Activated naive CD8-positive, alpha-beta T cell treated with anti-CD3 and anti-CD28 coated beads, Interleukin-2, amount 10 ng/mL, durations not matched to agents 7 days and 5 days (primary cell): ENCODE results near the gene DBX2. TPM values are rescaled to one million over a fixed set of nuclear protein-coding genes. Genes with fewer than 3 reads are reported as not detected.
"Not testable (repeated sequence)": the region's sequence is repeated elsewhere in the genome, so short reads cannot be mapped to it uniquely, and the experiment has no call there.

ENCODE experiments used
- ATAC-seq: fragments of 150-1000 bp; cut with Tn5 transposase; one replicate; pipeline ENCODE4 v1.10.0; 2021; ENCODE audit warnings: low read depth, moderate library complexity
- POLR2A ChIA-PET: fragments of 350-600 bp; sonication (Branson Sonifier 250); formaldehyde crosslinking; loops from one replicate; lab custom pipeline; 2021; ENCODE audit warnings: antibody characterized with exemption; lab: Charles Lee
- DNase-seq: peaks from one replicate; pipeline ENCODE4 v3.0.0; 2021
- H3K27ac Mint-ChIP-seq: one replicate; pipeline ENCODE4 v1.8.0; 2022; ENCODE audit warnings: mild to moderate bottlenecking, mixed read lengths
- H3K27me3 Mint-ChIP-seq: one replicate; pipeline ENCODE4 v1.8.0; 2022; ENCODE audit warnings: mild to moderate bottlenecking, moderate library complexity, mixed read lengths
- H3K36me3 Mint-ChIP-seq: one replicate; pipeline ENCODE4 v1.8.0; 2021; ENCODE audit warnings: mild to moderate bottlenecking, mixed read lengths
- H3K4me1 Mint-ChIP-seq: one replicate; pipeline ENCODE4 v1.8.0; 2021; ENCODE audit warnings: mixed read lengths
- H3K4me3 Mint-ChIP-seq: one replicate; pipeline ENCODE4 v1.8.0; 2022; ENCODE audit warnings: mild to moderate bottlenecking, moderate library complexity, mixed read lengths
- H3K9me3 Mint-ChIP-seq: one replicate; pipeline ENCODE4 v1.8.0; 2021; ENCODE audit warnings: mixed read lengths
- total RNA-seq, 2 experiments: library from RNA; stranded (reverse); gene quantifications; one replicate each; pipeline ENCODE4 v1.2.3, GENCODE V29; 2021

Gene DBX2
- not detected for total RNA-seq

DNA sequence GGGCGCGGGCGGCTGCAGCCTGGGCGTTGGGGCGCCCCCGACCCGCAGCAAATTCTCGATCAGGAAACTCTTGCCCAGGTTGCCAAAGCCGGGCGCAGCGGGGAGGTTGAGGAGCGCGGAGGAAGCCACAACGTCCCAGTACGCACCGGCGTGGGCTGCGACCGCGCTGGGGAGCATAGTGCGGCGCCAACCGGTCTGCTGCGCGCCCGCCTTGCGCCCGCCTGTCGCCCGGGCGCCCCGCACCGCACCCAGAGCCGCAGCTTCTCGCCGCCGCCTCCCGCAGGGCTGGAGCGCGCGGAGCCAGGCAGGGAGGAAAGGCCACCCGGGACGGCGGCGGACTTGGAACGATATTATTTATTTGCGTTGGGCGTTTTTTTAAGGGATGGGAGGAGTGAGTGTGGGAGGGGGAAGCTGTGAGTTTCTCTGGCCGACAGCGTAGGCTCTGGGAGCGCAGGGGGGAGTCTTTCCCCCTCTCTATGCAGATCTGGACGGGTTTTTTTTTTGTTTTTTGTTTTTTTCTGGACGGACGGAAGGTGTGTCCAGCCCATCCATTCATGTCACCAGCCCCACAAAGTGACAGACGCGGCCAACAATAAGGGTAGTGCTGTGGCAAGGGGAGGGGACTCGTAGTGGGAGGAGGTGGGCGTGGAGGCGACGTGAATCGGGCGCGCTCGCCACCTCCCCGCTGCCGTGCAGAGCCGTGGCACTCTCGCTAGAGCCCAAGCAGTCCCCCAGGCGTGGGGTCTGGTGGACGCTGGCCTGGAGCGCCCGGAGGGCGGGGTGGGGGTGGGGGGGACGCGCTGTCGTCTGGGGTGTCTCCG is at the start of gene DBX2:
Gene DBX2, minus strand, starts transcription at position 349 of the 821 bp plus-strand sequence. Its CDS starts 172 bp downstream, at position 177.
- Mint-ChIP-seq H3K36me3 (no peaks in the 10 kb centered on the region), H3K27ac (no peak within 1 kb of the TSS), H3K27me3 (peaks cover 75% of the 10 kb centered on the region), H3K9me3 (no peaks in the 10 kb centered on the region), H3K4me1 (peaks cover 2% of the 10 kb centered on the region), H3K4me3 (peak within 1 kb of the TSS; percentile 53)
- ATAC-seq: peak; percentile 26
- POLR2A ChIA-PET: no interaction called here
- DNase-seq: peak; percentile 34

DNA sequence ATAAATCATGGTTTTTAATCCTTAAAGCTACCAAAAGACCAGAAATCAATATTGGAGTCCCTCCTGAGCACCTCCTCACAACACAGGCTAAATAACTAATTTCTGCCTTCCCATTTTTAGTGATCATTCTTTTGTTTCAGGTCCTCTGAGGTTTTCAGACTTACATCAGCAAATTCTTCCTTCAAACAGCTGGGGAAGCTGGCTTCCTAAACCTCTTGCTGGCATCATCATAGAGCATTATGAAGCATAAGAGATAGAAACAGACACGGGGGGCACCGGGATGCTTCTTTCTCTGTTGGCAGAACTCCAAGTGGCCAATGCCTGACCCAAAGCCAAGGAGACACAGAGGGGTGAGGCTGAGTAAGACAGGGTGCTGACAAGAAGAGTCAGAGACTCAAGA is 47.9 kb upstream of the DBX2 start:
- DNase-seq (no peak), ATAC-seq (no peak)
- Mint-ChIP-seq H3K27ac (no peak overlapping the region), H3K4me3 (no peak overlapping the region), H3K9me3 (no peaks in the 10 kb centered on the region), H3K4me1 (no peaks in the 10 kb centered on the region), H3K36me3 (no peaks in the 10 kb centered on the region), H3K27me3 (peaks cover 29% of the 10 kb centered on the region)
- POLR2A ChIA-PET: no interaction called here

- H3K4me1 Mint-ChIP-seq, H3K4me3 Mint-ChIP-seq, H3K36me3 Mint-ChIP-seq, H3K9me3 Mint-ChIP-seq, POLR2A ChIA-PET, ATAC-seq, H3K27ac Mint-ChIP-seq, DNase-seq: not testable (repeated sequence)
- peaks cover 29% of the 10 kb centered on the region for H3K27me3 Mint-ChIP-seq
These were observed 44.5 kb upstream of the DBX2 start for GRCh38 chr12:45095417-45095816.

- no peak for ATAC-seq
- H3K4me1 Mint-ChIP-seq: no peaks in the 10 kb centered on the region
- H3K27ac Mint-ChIP-seq: no peak overlapping the region
- peaks cover 24% of the 10 kb centered on the region for H3K27me3 Mint-ChIP-seq
- H3K36me3 Mint-ChIP-seq: no peaks in the 10 kb centered on the region
- H3K4me3 Mint-ChIP-seq: no peak overlapping the region
- H3K9me3 Mint-ChIP-seq: no peaks in the 10 kb centered on the region
- DNase-seq: no peak
- POLR2A ChIA-PET: no interaction called here
These were observed 42.2 kb upstream of the DBX2 start for GRCh38 chr12:45093051-45093450.

DNA sequence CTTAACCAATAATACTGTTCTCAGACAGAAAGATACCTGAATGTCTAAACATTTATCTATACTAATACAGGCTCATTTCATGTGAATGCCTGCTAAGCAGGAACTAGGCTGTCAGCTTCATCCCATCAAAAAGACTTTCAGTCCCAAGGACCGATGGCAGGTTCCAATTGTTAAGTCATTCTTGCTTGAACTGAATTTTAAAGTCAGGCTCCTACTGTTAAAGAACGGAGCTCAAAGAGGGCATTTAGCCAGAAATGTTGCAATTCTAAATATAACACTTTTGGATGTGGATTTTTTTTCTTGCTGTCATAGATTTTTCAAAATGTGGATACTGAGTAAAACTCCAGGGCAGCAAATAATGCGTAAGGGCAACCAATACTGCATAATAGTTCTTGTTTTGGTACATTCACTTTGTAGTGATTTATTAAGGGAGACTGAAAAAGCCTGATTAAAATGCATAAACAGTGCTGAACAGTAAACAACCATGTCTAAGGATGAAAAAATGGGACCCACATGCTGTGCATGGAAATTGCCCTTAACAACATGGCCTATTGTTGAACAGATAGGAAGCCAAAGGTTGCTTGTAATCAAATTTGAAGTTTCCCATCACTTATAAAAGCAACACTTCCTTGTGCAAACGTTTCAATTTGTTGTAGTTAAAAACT is 38.6 kb upstream of the DBX2 start:
- H3K27ac Mint-ChIP-seq: no peak overlapping the region

GRCh38 chr12:45088608-45089007 is 37.7 kb upstream of the DBX2 start:
- H3K27ac Mint-ChIP-seq: no peak overlapping the region
- ATAC-seq: no peak

More for the DNA sequence above, 38.6 kb upstream of the DBX2 start:
- Mint-ChIP-seq H3K4me1 (no peaks in the 10 kb centered on the region), H3K36me3 (peaks cover 1% of the 10 kb centered on the region), H3K9me3 (peaks cover 3% of the 10 kb centered on the region), H3K4me3 (no peak overlapping the region), H3K27me3 (peaks cover 19% of the 10 kb centered on the region)
- ATAC-seq: no peak
- no peak for DNase-seq
- POLR2A ChIA-PET: no interaction called here

GRCh38 chr12:45084248-45084647 is 33.3 kb upstream of the DBX2 start:
- H3K9me3 Mint-ChIP-seq, ATAC-seq, H3K4me3 Mint-ChIP-seq, POLR2A ChIA-PET, H3K36me3 Mint-ChIP-seq, H3K27ac Mint-ChIP-seq, H3K4me1 Mint-ChIP-seq, DNase-seq: not testable (repeated sequence)
- peaks cover 11% of the 10 kb centered on the region for H3K27me3 Mint-ChIP-seq

More at GRCh38 chr12:45088608-45089007, 37.7 kb upstream of the DBX2 start:
- Mint-ChIP-seq H3K27me3 (peaks cover 19% of the 10 kb centered on the region), H3K36me3 (peaks cover 1% of the 10 kb centered on the region), H3K4me1 (no peaks in the 10 kb centered on the region), H3K4me3 (no peak overlapping the region), H3K9me3 (peaks cover 3% of the 10 kb centered on the region)
- DNase-seq: no peak
- POLR2A ChIA-PET: no interaction called here

- no peak overlapping the region for H3K4me3 Mint-ChIP-seq
- no peak overlapping the region for H3K27ac Mint-ChIP-seq
- ATAC-seq (no peak), DNase-seq (no peak)
- peaks cover 10% of the 10 kb centered on the region for H3K27me3 Mint-ChIP-seq
- H3K4me1 Mint-ChIP-seq: no peaks in the 10 kb centered on the region
- POLR2A ChIA-PET: no interaction called here
- H3K9me3 Mint-ChIP-seq: peaks cover 1% of the 10 kb centered on the region
- peaks cover 1% of the 10 kb centered on the region for H3K36me3 Mint-ChIP-seq
These were observed 26.4 kb upstream of the DBX2 start for GRCh38 chr12:45077251-45077650.

- Mint-ChIP-seq H3K4me1 (no peaks in the 10 kb centered on the region), H3K27ac (no peak overlapping the region), H3K27me3 (peaks cover 13% of the 10 kb centered on the region), H3K4me3 (no peak overlapping the region), H3K36me3 (peaks cover 1% of the 10 kb centered on the region), H3K9me3 (peaks cover 1% of the 10 kb centered on the region)
- POLR2A ChIA-PET: no interaction called here
- no peak for DNase-seq
- ATAC-seq: no peak
These were observed 25.6 kb upstream of the DBX2 start for GRCh38 chr12:45076417-45077026.

- Mint-ChIP-seq H3K36me3 (peaks cover 1% of the 10 kb centered on the region), H3K9me3 (no peaks in the 10 kb centered on the region), H3K4me1 (no peaks in the 10 kb centered on the region), H3K27ac (no peak overlapping the region), H3K4me3 (no peak overlapping the region), H3K27me3 (peaks cover 15% of the 10 kb centered on the region)
- POLR2A ChIA-PET: no interaction called here
- ATAC-seq: no peak
- no peak for DNase-seq
These were observed 24.8 kb upstream of the DBX2 start for GRCh38 chr12:45075587-45076282.

- Mint-ChIP-seq H3K27ac (no peak overlapping the region), H3K27me3 (peaks cover 6% of the 10 kb centered on the region), H3K9me3 (peaks cover 14% of the 10 kb centered on the region), H3K36me3 (peaks cover 1% of the 10 kb centered on the region), H3K4me3 (no peak overlapping the region), H3K4me1 (no peaks in the 10 kb centered on the region)
- DNase-seq (no peak), ATAC-seq (no peak)
- POLR2A ChIA-PET: no interaction called here
These were observed 14.3 kb upstream of the DBX2 start for GRCh38 chr12:45065125-45065626.

DNA sequence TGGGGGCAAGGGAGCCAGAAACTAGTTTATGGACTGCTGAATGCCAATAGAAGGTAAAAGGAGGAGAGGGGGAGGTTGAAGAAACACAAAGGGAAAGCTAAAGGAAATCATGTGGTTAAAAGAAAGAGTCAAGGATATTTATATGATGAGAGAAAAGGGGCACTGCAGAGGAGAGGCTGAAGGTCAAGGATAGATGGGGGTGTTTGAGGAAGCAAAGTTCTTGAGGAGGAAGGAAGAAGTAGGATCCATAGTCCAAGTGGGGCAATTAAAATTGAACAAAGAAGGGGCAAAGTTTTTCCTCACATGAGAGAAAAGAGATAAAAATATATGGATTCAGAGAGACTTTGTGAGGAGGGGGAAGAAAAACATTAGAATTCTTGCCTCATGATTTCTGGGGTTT is 10.1 kb upstream of the DBX2 start:
- Mint-ChIP-seq H3K27ac (no peak overlapping the region), H3K27me3 (peaks cover 8% of the 10 kb centered on the region), H3K4me3 (no peak overlapping the region), H3K9me3 (peaks cover 1% of the 10 kb centered on the region), H3K36me3 (no peaks in the 10 kb centered on the region), H3K4me1 (no peaks in the 10 kb centered on the region)
- POLR2A ChIA-PET: no interaction called here
- DNase-seq (no peak), ATAC-seq (no peak)

- peaks cover 2% of the 10 kb centered on the region for H3K4me1 Mint-ChIP-seq
- H3K27ac Mint-ChIP-seq: no peak overlapping the region
- peak overlapping the region; percentile 9 for H3K4me3 Mint-ChIP-seq
- POLR2A ChIA-PET: no interaction called here
- peaks cover 69% of the 10 kb centered on the region for H3K27me3 Mint-ChIP-seq
- H3K36me3 Mint-ChIP-seq: no peaks in the 10 kb centered on the region
- H3K9me3 Mint-ChIP-seq: no peaks in the 10 kb centered on the region
- DNase-seq (no peak), ATAC-seq (no peak)
These were observed 750 bp upstream of the DBX2 start for GRCh38 chr12:45051572-45052125.
